ENCODE measurements around the gene CREG1. TPM values are rescaled to one million over a fixed set of nuclear protein-coding genes. Genes with fewer than 3 reads are reported as not detected.

The CREG1 gene
- total and polyA plus RNA-seq, 3 experiments from 2014 or later: 14.6 to 19.5 (median 15.3) TPM

DNA sequence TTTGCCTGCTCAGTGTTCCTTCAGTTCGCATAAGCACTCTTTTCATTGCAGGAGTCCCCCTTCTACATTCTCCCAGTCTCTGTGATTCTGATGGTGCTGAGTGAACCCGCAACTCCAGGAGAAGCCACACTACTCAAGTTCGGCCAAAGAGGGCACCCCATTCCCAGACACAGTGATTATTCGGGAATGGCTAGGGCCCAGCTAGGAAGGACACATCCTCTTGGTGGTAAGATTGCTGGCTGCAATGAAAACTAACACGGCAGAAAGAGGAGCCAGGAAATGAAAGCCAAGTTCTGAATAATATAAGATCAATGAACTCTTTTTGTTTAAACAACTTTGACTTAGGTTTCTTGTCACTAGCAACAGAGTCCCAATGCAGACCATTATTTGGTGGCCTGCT is 14.9 kb downstream of the CREG1 start:
- Mint-ChIP-seq H3K4me1 (peaks cover 4 to 22% (median 13%) of the 10 kb centered on the region in 3 donors), H3K4me3 (peak overlapping the region in 1 of 7 donors; percentile 44), H3K9me3 (no peaks in the 10 kb centered on the region), H3K27ac (no peak overlapping the region), H3K27me3 (no peaks in the 10 kb centered on the region), H3K36me3 (peaks cover 0 to 13% (median 9%) of the 10 kb centered on the region in 3 donors)
- no peaks in the 10 kb centered on the region for H3K9me3 ChIP-seq (ENCODE audit: low read length)
- H3K4me3 ChIP-seq (ENCODE audit: low read length): no peak overlapping the region
- no peaks in the 10 kb centered on the region for H3K27me3 ChIP-seq (ENCODE audit: insufficient read depth, low read length, poor library complexity, severe bottlenecking)
- no peak for DNase-seq
- H3K4me1 ChIP-seq (ENCODE audit: insufficient read depth, low read length): no peaks in the 10 kb centered on the region
- H3K36me3 ChIP-seq (ENCODE audit: insufficient read depth, low read length): no peaks in the 10 kb centered on the region
- no peak overlapping the region for H3K27ac ChIP-seq (ENCODE audit: low read depth, low read length)
- POLR2A ChIA-PET: no interaction called here
- CTCF ChIA-PET: interaction anchor here (1.1 to 1.4 kb wide), 3 partner anchors 138 to 271 kb away, joined by 4 read pairs; no protein-coding TSS in a partner anchor

DNA sequence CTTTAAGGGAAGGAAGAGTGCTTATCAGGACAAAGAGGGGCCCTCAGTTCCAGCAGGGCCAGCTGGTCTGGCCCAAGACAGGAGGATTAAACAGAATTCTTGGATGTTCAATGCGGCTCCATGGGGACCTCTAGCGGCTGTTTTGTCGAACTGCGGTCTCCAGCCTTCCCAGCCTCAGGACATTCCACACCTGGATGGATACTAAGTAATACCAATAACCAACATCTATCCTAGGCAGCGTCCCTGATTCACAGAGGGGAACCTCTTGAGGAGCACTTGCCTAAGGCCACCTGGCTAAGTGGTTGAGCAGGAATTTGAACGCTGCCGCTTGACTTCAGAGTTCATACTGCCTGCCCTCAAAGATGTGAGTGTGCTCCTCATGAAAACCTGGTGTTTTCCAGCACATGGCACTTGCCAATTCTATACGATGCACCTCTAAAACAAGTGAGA is 19.7 kb downstream of the CREG1 start:
- no peak overlapping the region for H3K4me3 ChIP-seq (ENCODE audit: low read length)
- H3K27ac ChIP-seq (ENCODE audit: low read depth, low read length): no peak overlapping the region
- no peaks in the 10 kb centered on the region for H3K4me1 ChIP-seq (ENCODE audit: insufficient read depth, low read length)
- Mint-ChIP-seq H3K4me3 (no peak overlapping the region), H3K27ac (no peak overlapping the region), H3K4me1 (peaks cover under 1 to 4% (median 2%) of the 10 kb centered on the region in 3 donors), H3K36me3 (peaks cover 0 to 5% (median 0%) of the 10 kb centered on the region in 3 donors), H3K9me3 (no peaks in the 10 kb centered on the region), H3K27me3 (no peaks in the 10 kb centered on the region)
- ChIA-PET CTCF (interaction anchor here (0.7 to 10.0 kb wide), 48 partner anchors 8 to 475 kb away, joined by 3 to 64 read pairs (median 5); partner anchors contain the start of genes CD247, CREG1 and POU2F1), POLR2A (interaction anchor here (0.6 to 0.8 kb wide), 2 partner anchors 13 to 20 kb away, joined by 3 to 4 read pairs; partner anchors contain the start of gene CREG1)
- H3K9me3 ChIP-seq (ENCODE audit: low read length): no peaks in the 10 kb centered on the region
- peak; percentile 43 to 73 (median 57) for DNase-seq
- H3K27me3 ChIP-seq (ENCODE audit: insufficient read depth, low read length, poor library complexity, severe bottlenecking): no peaks in the 10 kb centered on the region
- no peaks in the 10 kb centered on the region for H3K36me3 ChIP-seq (ENCODE audit: insufficient read depth, low read length)

DNA sequence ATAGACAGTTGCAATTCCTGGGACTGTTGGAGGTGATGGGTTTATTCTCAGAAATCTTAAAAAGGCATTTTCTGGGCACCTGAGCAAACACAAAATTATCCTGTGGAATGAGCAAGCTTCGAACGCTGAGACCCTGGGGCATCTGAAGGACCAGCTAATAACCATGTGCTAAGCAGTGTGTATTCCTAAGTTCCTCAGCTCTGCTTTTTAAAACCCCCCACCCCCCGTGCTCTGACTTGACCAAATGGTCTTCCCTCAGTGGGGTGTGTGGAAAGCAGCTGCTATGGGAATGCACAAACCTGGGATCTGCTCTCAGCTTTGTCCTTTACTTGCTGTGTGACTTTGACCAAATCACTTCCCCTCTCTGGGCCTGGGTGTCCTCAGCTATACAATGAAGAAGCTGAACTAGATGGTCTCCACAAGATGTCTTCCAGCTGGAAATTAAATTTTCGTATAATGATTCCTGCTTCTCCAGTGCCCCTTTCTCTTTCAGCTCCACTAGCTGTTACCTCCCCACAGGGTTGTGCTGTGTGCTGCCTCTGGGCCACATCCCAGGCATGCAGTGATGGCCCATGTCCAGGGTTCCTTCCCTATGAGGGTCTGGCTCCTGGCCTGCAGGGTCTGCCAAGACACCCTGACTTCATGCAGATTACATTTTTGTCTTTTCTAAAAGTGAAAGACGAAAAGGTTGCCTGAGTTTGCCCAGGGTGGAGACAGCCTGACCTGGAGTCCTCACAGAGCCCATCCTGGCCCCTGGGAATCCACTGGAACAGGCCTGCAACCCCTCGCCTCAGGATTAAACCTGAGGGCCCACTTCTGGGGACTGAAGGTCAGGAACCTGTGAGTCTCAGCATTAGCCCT is 20.4 kb downstream of the CREG1 start:
- Histone ChIP-seq H3K36me3 (ENCODE audit: insufficient read depth, low read length) (no peaks in the 10 kb centered on the region), H3K27ac (ENCODE audit: low read depth, low read length) (no peak overlapping the region), H3K4me3 (ENCODE audit: low read length) (no peak overlapping the region), H3K4me1 (ENCODE audit: insufficient read depth, low read length) (no peaks in the 10 kb centered on the region), H3K27me3 (ENCODE audit: insufficient read depth, low read length, poor library complexity, severe bottlenecking) (no peaks in the 10 kb centered on the region), H3K9me3 (ENCODE audit: low read length) (no peaks in the 10 kb centered on the region)
- Mint-ChIP-seq H3K4me1 (no peaks in the 10 kb centered on the region), H3K27me3 (no peaks in the 10 kb centered on the region), H3K4me3 (no peak overlapping the region), H3K9me3 (no peaks in the 10 kb centered on the region), H3K36me3 (peaks cover 0 to 5% (median 0%) of the 10 kb centered on the region in 3 donors), H3K27ac (no peak overlapping the region)
- CTCF ChIA-PET: interaction anchor here (0.7 to 10.0 kb wide), 42 partner anchors 9 to 474 kb away, joined by 3 to 64 read pairs (median 5); partner anchors contain the start of genes CD247, CREG1 and POU2F1
- POLR2A ChIA-PET: no interaction called here
- no peak for DNase-seq

DNA sequence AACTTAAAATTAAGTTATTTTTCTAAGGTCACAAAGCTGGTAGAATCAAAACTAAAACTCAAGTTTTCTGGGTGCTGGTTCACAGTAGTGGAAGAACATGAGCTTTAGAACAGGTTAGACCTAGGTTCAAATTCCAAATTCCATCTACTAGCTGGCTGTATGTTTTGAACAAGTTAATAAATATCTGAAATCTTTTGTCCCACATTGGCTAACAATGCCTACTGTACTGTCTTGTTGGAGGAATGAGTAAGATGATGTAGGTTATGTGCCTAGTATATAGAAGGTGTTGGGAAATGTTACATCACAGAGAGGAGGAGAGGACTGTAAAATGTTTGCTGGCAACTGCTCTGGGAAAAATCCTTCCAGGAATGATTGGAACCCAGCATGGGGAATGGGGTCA is 21.2 kb downstream of the CREG1 start:
- Histone ChIP-seq H3K4me3 (ENCODE audit: low read length) (no peak overlapping the region), H3K36me3 (ENCODE audit: insufficient read depth, low read length) (no peaks in the 10 kb centered on the region), H3K27me3 (ENCODE audit: insufficient read depth, low read length, poor library complexity, severe bottlenecking) (no peaks in the 10 kb centered on the region), H3K27ac (ENCODE audit: low read depth, low read length) (no peak overlapping the region), H3K9me3 (ENCODE audit: low read length) (no peaks in the 10 kb centered on the region), H3K4me1 (ENCODE audit: insufficient read depth, low read length) (no peaks in the 10 kb centered on the region)
- no peak overlapping the region for H3K27ac Mint-ChIP-seq
- H3K27me3 Mint-ChIP-seq: no peaks in the 10 kb centered on the region
- ChIA-PET CTCF (interaction anchor here (1.1 to 10.0 kb wide), 16 partner anchors 9 to 285 kb away, joined by 3 to 64 read pairs (median 7); partner anchors contain the start of genes CD247 and CREG1), POLR2A (no interaction called here)
- H3K36me3 Mint-ChIP-seq: peaks cover 0 to 5% (median 0%) of the 10 kb centered on the region in 3 donors
- H3K9me3 Mint-ChIP-seq: no peaks in the 10 kb centered on the region
- no peak overlapping the region for H3K4me3 Mint-ChIP-seq
- no peak for DNase-seq
- no peaks in the 10 kb centered on the region for H3K4me1 Mint-ChIP-seq

DNA sequence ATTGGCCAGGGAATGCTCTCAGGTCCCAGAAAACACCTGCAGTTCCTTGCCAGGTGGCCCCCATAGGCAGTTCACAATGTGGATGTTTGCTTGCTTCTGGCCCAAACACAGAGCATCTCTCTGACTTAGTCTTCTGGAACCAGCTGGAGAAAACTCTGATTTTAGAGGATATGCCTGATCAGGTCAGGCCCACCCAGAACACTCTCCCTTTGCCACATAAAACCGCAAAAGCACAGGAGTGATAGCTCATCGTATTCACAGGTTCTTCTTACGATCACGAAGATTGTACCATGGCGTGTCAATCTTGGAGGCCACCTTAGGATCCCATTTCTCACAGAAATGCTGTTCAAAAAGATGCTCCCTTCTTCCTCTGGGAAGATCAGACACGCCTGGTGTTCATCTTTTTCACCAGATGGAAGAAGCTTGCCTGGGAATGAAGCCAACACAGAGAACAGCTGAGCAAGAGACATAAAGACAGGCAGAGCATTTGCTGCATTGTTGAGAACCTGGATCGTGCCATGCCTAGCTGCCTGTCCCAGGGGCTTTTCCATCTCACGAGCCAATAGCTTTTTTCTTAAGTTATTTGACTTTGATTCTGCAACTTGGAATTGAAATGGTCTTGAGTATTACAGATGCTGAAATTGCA is 23.6 kb downstream of the CREG1 start:
- H3K4me3 ChIP-seq (ENCODE audit: low read length): no peak overlapping the region
- H3K27ac ChIP-seq (ENCODE audit: low read depth, low read length): no peak overlapping the region
- Mint-ChIP-seq H3K27ac (peak overlapping the region in 2 of 8 donors; percentile 23 to 85), H3K4me1 (no peaks in the 10 kb centered on the region), H3K36me3 (peaks cover 0 to 1% (median 0%) of the 10 kb centered on the region in 3 donors), H3K4me3 (no peak overlapping the region), H3K9me3 (no peaks in the 10 kb centered on the region), H3K27me3 (no peaks in the 10 kb centered on the region)
- no peak for DNase-seq
- no peaks in the 10 kb centered on the region for H3K36me3 ChIP-seq (ENCODE audit: insufficient read depth, low read length)
- POLR2A ChIA-PET: no interaction called here
- no peaks in the 10 kb centered on the region for H3K4me1 ChIP-seq (ENCODE audit: insufficient read depth, low read length)
- no peaks in the 10 kb centered on the region for H3K27me3 ChIP-seq (ENCODE audit: insufficient read depth, low read length, poor library complexity, severe bottlenecking)
- CTCF ChIA-PET: interaction anchor here (0.7 to 10.0 kb wide), 10 partner anchors 10 to 262 kb away, joined by 3 to 64 read pairs (median 4); partner anchors contain the start of gene CD247
- H3K9me3 ChIP-seq (ENCODE audit: low read length): no peaks in the 10 kb centered on the region

DNA sequence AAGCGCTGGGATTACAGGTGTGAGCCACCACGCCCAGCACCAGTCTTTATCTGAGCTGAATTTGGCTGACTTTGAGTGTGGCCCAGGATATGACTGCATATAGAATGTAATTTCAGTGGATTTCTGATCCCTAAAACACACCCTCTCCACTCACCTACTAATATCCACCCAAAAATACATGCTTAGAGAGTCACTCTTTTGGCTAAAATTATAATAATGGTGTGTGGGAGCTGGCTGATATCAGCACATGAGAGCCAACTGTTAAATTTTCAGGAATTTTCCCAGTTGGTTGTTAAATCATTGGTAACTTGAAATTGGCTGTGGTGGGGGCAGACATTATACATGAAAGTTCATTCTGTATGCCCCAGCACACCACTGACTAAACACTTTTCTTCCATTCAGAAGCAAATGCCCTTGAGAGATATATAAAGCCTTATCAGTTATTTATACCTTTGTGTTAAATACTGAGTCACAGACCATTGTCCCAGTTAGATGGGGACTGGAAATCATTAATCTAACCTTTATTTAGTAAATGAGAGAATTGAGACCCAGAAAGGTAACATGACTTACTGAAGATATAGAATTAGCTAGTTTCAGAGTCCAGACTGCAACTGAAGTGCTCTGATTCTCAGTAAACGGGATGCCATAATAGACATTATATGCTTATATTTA is 25.4 kb downstream of the CREG1 start:
- no peak overlapping the region for H3K27ac ChIP-seq (ENCODE audit: low read depth, low read length)
- H3K4me1 Mint-ChIP-seq: no peaks in the 10 kb centered on the region
- peaks cover 0 to 1% (median 0%) of the 10 kb centered on the region in 3 donors for H3K36me3 Mint-ChIP-seq
- H3K4me1 ChIP-seq (ENCODE audit: insufficient read depth, low read length): no peaks in the 10 kb centered on the region
- H3K27ac Mint-ChIP-seq: no peak overlapping the region
- H3K9me3 ChIP-seq (ENCODE audit: low read length): no peaks in the 10 kb centered on the region
- ChIA-PET CTCF (interaction anchor here (1.0 to 10.0 kb wide), 4 partner anchors 11 to 302 kb away, joined by 3 to 64 read pairs (median 6); no protein-coding TSS in a partner anchor), POLR2A (interaction anchor here (0.5 to 0.6 kb wide), 2 partner anchors 20 to 104 kb away, joined by 4 read pairs; no protein-coding TSS in a partner anchor)
- no peaks in the 10 kb centered on the region for H3K36me3 ChIP-seq (ENCODE audit: insufficient read depth, low read length)
- H3K9me3 Mint-ChIP-seq: no peaks in the 10 kb centered on the region
- no peaks in the 10 kb centered on the region for H3K27me3 ChIP-seq (ENCODE audit: insufficient read depth, low read length, poor library complexity, severe bottlenecking)
- peaks cover 0 to 2% of the 10 kb centered on the region in 2 donors for H3K27me3 Mint-ChIP-seq
- H3K4me3 ChIP-seq (ENCODE audit: low read length): no peak overlapping the region
- DNase-seq: no peak
- no peak overlapping the region for H3K4me3 Mint-ChIP-seq

DNA sequence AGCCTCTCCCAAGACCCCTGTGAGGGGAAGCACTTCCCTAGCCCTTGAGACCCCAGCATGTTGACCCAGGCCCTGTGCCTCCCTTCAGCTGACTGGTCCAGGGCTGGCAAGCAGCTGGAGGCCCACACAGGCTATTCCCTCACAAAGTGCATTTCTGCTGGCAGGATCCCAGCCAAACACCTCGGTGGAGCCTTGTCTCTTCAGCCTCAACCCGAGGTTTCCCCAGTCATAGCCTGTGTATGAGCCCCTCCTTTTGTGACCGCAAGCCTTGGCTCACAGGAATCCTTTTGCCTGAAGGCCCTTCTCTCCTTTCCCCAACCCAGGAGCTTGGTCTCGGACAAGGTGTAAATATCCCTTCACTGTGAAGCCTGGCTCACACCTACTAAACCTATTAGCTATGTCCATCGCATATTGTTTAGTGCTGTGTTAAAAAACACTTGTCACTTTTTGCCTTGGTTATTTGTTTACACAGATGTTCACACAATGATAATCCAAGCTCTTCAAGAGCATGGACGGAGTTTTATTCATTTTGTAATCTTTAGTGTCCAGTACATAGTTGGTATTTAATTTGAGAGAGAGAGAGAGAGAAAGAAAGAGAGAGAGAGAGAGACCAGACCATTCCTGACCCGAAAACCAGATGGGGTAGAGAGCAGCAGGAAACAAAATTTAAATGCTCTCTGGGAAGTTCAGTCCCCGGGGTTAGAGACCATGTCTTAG is 26.7 kb downstream of the CREG1 start:
- H3K9me3 ChIP-seq (ENCODE audit: low read length): no peaks in the 10 kb centered on the region
- Mint-ChIP-seq H3K27ac (no peak overlapping the region), H3K27me3 (peaks cover 0 to 2% of the 10 kb centered on the region in 2 donors), H3K36me3 (no peaks in the 10 kb centered on the region), H3K4me1 (no peaks in the 10 kb centered on the region), H3K9me3 (no peaks in the 10 kb centered on the region), H3K4me3 (no peak overlapping the region)
- ChIA-PET POLR2A (interaction anchor here (0.7 kb wide), 1 partner anchor 95 kb away, joined by 9 read pairs; no protein-coding TSS in a partner anchor), CTCF (interaction anchor here (0.9 kb wide), 2 partner anchors 13 to 14 kb away, joined by 3 to 4 read pairs; no protein-coding TSS in a partner anchor)
- H3K36me3 ChIP-seq (ENCODE audit: insufficient read depth, low read length): no peaks in the 10 kb centered on the region
- no peak for DNase-seq
- no peaks in the 10 kb centered on the region for H3K4me1 ChIP-seq (ENCODE audit: insufficient read depth, low read length)
- no peak overlapping the region for H3K4me3 ChIP-seq (ENCODE audit: low read length)
- no peaks in the 10 kb centered on the region for H3K27me3 ChIP-seq (ENCODE audit: insufficient read depth, low read length, poor library complexity, severe bottlenecking)
- no peak overlapping the region for H3K27ac ChIP-seq (ENCODE audit: low read depth, low read length)
